ENCODE measurements around the gene SLC26A4. TPM values are rescaled to one million over a fixed set of nuclear protein-coding genes. Genes with fewer than 3 reads are reported as not detected.

SLC26A4 gene
- total and polyA plus RNA-seq, 10 of the 15 experiments (the other 5 are each of a cell fraction or from before 2014, with no cell fraction given) = 0.01 to 0.18 (median 0.08) TPM; not detected in 5

- no TSS peak for BruUV-seq (replicated peaks)
- Histone ChIP-seq H3K27me3 (replicated peaks in 1 of 2; ENCODE audit: control insufficient read depth in 2 of 2, insufficient read depth in 2 of 2, low read length in 1 of 2) (peaks cover 0 to 2% of the 10 kb centered on the region in 2 experiments; a peak in 3 of 4 replicates), H3K4me1 (ENCODE audit: control insufficient read depth, insufficient read depth, low read length) (no peaks in the 10 kb centered on the region), H3K9me3 (replicated peaks; ENCODE audit: control insufficient read depth, insufficient read depth, low read length) (no peaks in the 10 kb centered on the region), H3K36me3 (ENCODE audit: control insufficient read depth in 2 of 2, insufficient read depth in 2 of 2, low read length in 1 of 2) (no peaks in the 10 kb centered on the region), H3K4me2 (ENCODE audit: control insufficient read depth, insufficient read depth) (no peak overlapping the region), H2AFZ (ENCODE audit: control insufficient read depth, low read depth, low read length) (no peak overlapping the region), H4K20me1 (ENCODE audit: control insufficient read depth, insufficient read depth) (no peaks in the 10 kb centered on the region), H3K79me2 (ENCODE audit: control insufficient read depth, insufficient read depth, low read length) (no peaks in the 10 kb centered on the region), H3K9ac (ENCODE audit: control insufficient read depth, insufficient read depth, low read length) (no peak overlapping the region), H3K4me3 (no peak overlapping the region), H3K27ac (ENCODE audit: control insufficient read depth, insufficient read depth) (no peak overlapping the region)
- CTCF ChIA-PET = interaction anchor here (0.9 to 1.4 kb wide), 2 partner anchors 8 to 233 kb away, joined by 3 to 4 read pairs; no protein-coding TSS in a partner anchor
- RAD21 ChIA-PET (ENCODE audit: unreplicated experiment) = interaction anchor here (1.4 kb wide), 1 partner anchor 28 kb away, joined by 3 read pairs; no protein-coding TSS in a partner anchor
- ATAC-seq (no peak), DNase-seq (ENCODE audit: low read depth, low spot score) (no peak), FAIRE-seq (no peak)
- WGBS (ENCODE audit: insufficient coverage, insufficient replicate concordance, low lambda C conversion rate, missing lambda C conversion rate) = 66% methylated on average over 7 of the region's 7 CpGs
- in situ Hi-C loops (cut with MboI) = no loop called here
- SMC1A ChIA-PET (ENCODE audit: uncharacterized antibody, unreplicated experiment) = interaction anchor here (1.6 kb wide), 1 partner anchor 31 kb away, joined by 3 read pairs; no protein-coding TSS in a partner anchor
- intact Hi-C loops (cut with micrococcal nuclease; ENCODE audit: unreplicated experiment) = no loop called here
- POLR2A ChIA-PET = no interaction called here
- TF ChIP-seq ZNF217 (IDR thresholded peaks at IDR 0.05) = no peak
- no peak for TF ChIP-seq USF2 (IDR thresholded peaks at IDR 0.05; ENCODE audit: borderline replicate concordance, low read depth, low read length)
- no peak for TF ChIP-seq ATF7 (IDR thresholded peaks at IDR 0.05; ENCODE audit: low read depth)
- TF ChIP-seq SMARCA5 (IDR thresholded peaks at IDR 0.05) = no peak
- TF ChIP-seq HDGF (IDR thresholded peaks at IDR 0.05) = no peak
- TF ChIP-seq SIN3A (IDR thresholded peaks at IDR 0.05; ENCODE audit: low read depth, low read length) = no peak
- no peak for TF ChIP-seq NR2C1 (IDR thresholded peaks at IDR 0.05)
- no peak for TF ChIP-seq ZNF687 (IDR thresholded peaks at IDR 0.05)
- no peak for TF ChIP-seq MTA2 (IDR thresholded peaks at IDR 0.05; ENCODE audit: low read depth)
- no peak for TF ChIP-seq NKRF (conservative IDR thresholded peaks at IDR 0.05)
- no peak for TF ChIP-seq CHD4 (IDR thresholded peaks at IDR 0.05)
- TF ChIP-seq BCL3 (IDR thresholded peaks at IDR 0.05; ENCODE audit: borderline replicate concordance, insufficient read depth, low read depth, low read length, poor library complexity, severe bottlenecking) = no peak
Measured at GRCh38 chr7:107697321-107698049, 36.9 kb downstream of the SLC26A4 start.
